Neural crest cell (in vitro differentiated cells): ENCODE results near the gene PALM2AKAP2. TPM values are rescaled to one million over a fixed set of nuclear protein-coding genes. Genes with fewer than 3 reads are reported as not detected.

Experiments used
- DNase-seq: peaks from one replicate; pipeline ENCODE4 v3.0.0; 2021; ENCODE audit warnings: low read depth, mixed read lengths, low spot score
- H3K27ac Mint-ChIP-seq: one replicate; pipeline ENCODE4 v1.8.0; 2021; ENCODE audit warnings: mild to moderate bottlenecking, mixed read lengths; ENCODE audit not compliant: unreplicated experiment
- H3K27me3 Mint-ChIP-seq: 2 replicates; pipeline ENCODE4 v1.8.0; 2021; ENCODE audit warnings: low read depth, mild to moderate bottlenecking, mixed read lengths
- H3K36me3 Mint-ChIP-seq: 2 replicates; pipeline ENCODE4 v1.8.0; 2021; ENCODE audit warnings: low read depth, mild to moderate bottlenecking, mixed read lengths
- H3K4me1 Mint-ChIP-seq: 2 replicates; pipeline ENCODE4 v1.8.0; 2021; ENCODE audit warnings: mixed read lengths
- H3K4me3 Mint-ChIP-seq: one replicate; pipeline ENCODE4 v1.8.0; 2021; ENCODE audit warnings: mild to moderate bottlenecking, mixed read lengths
- H3K9me3 Mint-ChIP-seq: 2 replicates; pipeline ENCODE4 v1.8.0; 2021; ENCODE audit warnings: mixed read lengths
- CTCF ChIP-seq: fragments of 200-600 bp; sonication (generic); conservative IDR thresholded peaks from 2 replicates; pipeline ENCODE4 v1.5.0; 2021; ENCODE audit warnings: antibody characterized with exemption, mild to moderate bottlenecking
- total RNA-seq: library from RNA; stranded (reverse); gene quantifications from 2 replicates; pipeline ENCODE4 v1.2.1, GENCODE V29; 2021

The PALM2AKAP2 gene
- total RNA-seq, 1 donor from 2014 or later = 5.6 TPM

GRCh38 chr9:109737295-109737694, 42.7 kb upstream of the PALM2AKAP2 start:
- TF ChIP-seq CTCF = no peak
- no peak overlapping the region for H3K27ac Mint-ChIP-seq
- H3K36me3 Mint-ChIP-seq = no peaks in the 10 kb centered on the region
- H3K27me3 Mint-ChIP-seq = peaks cover 3% of the 10 kb centered on the region
- no peaks in the 10 kb centered on the region for H3K4me1 Mint-ChIP-seq
- H3K9me3 Mint-ChIP-seq = no peaks in the 10 kb centered on the region
- DNase-seq = no peak
- no peak overlapping the region for H3K4me3 Mint-ChIP-seq

GRCh38 chr9:109739760-109740159, 40.2 kb upstream of the PALM2AKAP2 start:
- Mint-ChIP-seq H3K4me1 (no peaks in the 10 kb centered on the region), H3K4me3 (no peak overlapping the region), H3K27me3 (peaks cover 3% of the 10 kb centered on the region), H3K27ac (no peak overlapping the region), H3K9me3 (no peaks in the 10 kb centered on the region), H3K36me3 (no peaks in the 10 kb centered on the region)
- no peak for TF ChIP-seq CTCF
- no peak for DNase-seq

GRCh38 chr9:109742776-109743348, 37.1 kb upstream of the PALM2AKAP2 start:
- Mint-ChIP-seq H3K27ac (no peak overlapping the region), H3K4me3 (no peak overlapping the region)

GRCh38 chr9:109743696-109744095, 36.3 kb upstream of the PALM2AKAP2 start:
- Mint-ChIP-seq H3K36me3 (no peaks in the 10 kb centered on the region), H3K4me1 (peaks cover 9% of the 10 kb centered on the region), H3K27me3 (peaks cover 3% of the 10 kb centered on the region), H3K27ac (no peak overlapping the region), H3K9me3 (no peaks in the 10 kb centered on the region), H3K4me3 (no peak overlapping the region)
- no peak for TF ChIP-seq CTCF
- DNase-seq = no peak

More at GRCh38 chr9:109742776-109743348, 37.1 kb upstream of the PALM2AKAP2 start:
- Mint-ChIP-seq H3K27me3 (peaks cover 3% of the 10 kb centered on the region), H3K36me3 (no peaks in the 10 kb centered on the region), H3K9me3 (no peaks in the 10 kb centered on the region), H3K4me1 (peaks cover 9% of the 10 kb centered on the region)
- no peak for TF ChIP-seq CTCF
- DNase-seq = no peak

GRCh38 chr9:109745335-109746283, 34.4 kb upstream of the PALM2AKAP2 start:
- Mint-ChIP-seq H3K4me3 (no peak overlapping the region), H3K9me3 (no peaks in the 10 kb centered on the region), H3K27ac (no peak overlapping the region), H3K36me3 (no peaks in the 10 kb centered on the region), H3K4me1 (peaks cover 14% of the 10 kb centered on the region), H3K27me3 (peaks cover 3% of the 10 kb centered on the region)
- DNase-seq = no peak
- no peak for TF ChIP-seq CTCF
